ENCODE results near the gene USP32. TPM values are rescaled to one million over a fixed set of nuclear protein-coding genes. Genes with fewer than 3 reads are reported as not detected.

The USP32 gene
- total RNA-seq, 1 experiment from 2014 or later: 103 TPM

DNA sequence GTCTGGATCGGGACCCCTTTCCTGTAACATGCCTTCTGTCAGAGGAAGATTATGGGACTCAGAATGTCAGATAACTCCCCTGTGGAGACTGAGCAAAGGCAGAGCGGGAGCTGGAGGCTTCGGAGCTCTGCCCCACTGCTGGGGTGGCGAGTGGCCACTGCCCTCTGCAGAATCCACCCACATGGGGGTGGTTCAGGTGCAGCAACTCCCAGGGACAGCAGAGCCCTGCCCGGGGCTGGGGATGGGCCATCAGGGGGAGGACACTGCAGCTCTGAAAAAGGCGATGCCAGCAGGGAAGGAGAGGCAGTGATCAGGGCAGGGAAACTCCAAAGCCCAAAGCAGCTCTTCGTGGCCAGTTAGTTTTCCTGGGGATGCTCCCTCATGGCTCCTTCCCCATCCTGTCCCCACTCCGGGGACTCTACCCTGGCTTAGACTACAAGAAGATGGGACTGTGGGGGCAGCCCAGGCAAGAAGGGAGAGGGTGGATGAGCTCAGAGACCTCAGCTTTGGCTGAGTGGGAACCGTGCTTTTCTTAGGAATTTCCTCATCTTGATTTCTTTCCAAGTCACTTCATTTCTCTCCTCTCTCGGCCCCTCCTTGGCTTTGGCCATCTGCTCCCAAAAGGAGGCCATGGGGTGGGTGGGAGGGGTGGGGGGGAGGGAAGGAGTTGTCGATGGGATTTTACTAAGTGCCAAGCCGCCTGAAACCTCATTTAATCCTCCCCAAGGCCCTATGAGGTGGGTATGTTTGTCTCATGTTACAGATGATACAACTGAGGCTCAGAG is 238.1 kb downstream of the USP32 start (continued):
- TF ChIP-seq, protein P1, sequence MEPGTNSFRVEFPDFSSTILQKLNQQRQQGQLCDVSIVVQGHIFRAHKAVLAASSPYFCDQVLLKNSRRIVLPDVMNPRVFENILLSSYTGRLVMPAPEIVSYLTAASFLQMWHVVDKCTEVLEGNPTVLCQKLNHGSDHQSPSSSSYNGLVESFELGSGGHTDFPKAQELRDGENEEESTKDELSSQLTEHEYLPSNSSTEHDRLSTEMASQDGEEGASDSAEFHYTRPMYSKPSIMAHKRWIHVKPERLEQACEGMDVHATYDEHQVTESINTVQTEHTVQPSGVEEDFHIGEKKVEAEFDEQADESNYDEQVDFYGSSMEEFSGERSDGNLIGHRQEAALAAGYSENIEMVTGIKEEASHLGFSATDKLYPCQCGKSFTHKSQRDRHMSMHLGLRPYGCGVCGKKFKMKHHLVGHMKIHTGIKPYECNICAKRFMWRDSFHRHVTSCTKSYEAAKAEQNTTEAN (CRISPR knock-in tag; IDR thresholded peaks at IDR 0.05): no peak
- TF ChIP-seq, protein P2, sequence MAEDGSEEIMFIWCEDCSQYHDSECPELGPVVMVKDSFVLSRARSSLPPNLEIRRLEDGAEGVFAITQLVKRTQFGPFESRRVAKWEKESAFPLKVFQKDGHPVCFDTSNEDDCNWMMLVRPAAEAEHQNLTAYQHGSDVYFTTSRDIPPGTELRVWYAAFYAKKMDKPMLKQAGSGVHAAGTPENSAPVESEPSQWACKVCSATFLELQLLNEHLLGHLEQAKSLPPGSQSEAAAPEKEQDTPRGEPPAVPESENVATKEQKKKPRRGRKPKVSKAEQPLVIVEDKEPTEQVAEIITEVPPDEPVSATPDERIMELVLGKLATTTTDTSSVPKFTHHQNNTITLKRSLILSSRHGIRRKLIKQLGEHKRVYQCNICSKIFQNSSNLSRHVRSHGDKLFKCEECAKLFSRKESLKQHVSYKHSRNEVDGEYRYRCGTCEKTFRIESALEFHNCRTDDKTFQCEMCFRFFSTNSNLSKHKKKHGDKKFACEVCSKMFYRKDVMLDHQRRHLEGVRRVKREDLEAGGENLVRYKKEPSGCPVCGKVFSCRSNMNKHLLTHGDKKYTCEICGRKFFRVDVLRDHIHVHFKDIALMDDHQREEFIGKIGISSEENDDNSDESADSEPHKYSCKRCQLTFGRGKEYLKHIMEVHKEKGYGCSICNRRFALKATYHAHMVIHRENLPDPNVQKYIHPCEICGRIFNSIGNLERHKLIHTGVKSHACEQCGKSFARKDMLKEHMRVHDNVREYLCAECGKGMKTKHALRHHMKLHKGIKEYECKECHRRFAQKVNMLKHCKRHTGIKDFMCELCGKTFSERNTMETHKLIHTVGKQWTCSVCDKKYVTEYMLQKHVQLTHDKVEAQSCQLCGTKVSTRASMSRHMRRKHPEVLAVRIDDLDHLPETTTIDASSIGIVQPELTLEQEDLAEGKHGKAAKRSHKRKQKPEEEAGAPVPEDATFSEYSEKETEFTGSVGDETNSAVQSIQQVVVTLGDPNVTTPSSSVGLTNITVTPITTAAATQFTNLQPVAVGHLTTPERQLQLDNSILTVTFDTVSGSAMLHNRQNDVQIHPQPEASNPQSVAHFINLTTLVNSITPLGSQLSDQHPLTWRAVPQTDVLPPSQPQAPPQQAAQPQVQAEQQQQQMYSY (CRISPR knock-in tag; IDR thresholded peaks at IDR 0.05): no peak
- no peak for TF ChIP-seq ZNF423 (CRISPR knock-in tag; IDR thresholded peaks at IDR 0.05)
- TF ChIP-seq, protein P3, sequence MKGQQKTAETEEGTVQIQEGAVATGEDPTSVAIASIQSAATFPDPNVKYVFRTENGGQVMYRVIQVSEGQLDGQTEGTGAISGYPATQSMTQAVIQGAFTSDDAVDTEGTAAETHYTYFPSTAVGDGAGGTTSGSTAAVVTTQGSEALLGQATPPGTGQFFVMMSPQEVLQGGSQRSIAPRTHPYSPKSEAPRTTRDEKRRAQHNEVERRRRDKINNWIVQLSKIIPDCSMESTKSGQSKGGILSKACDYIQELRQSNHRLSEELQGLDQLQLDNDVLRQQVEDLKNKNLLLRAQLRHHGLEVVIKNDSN (CRISPR knock-in tag; IDR thresholded peaks at IDR 0.05): no peak
- no peak for TF ChIP-seq SMAD4 (CRISPR knock-in tag; IDR thresholded peaks at IDR 0.05)
- TF ChIP-seq, protein P4, sequence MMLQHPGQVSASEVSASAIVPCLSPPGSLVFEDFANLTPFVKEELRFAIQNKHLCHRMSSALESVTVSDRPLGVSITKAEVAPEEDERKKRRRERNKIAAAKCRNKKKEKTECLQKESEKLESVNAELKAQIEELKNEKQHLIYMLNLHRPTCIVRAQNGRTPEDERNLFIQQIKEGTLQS (CRISPR knock-in tag; conservative IDR thresholded peaks at IDR 0.05): no peak
- no peak for TF ChIP-seq ZNF232 (CRISPR knock-in tag; IDR thresholded peaks at IDR 0.05)
- no peak for TF ChIP-seq MYBL2 (CRISPR knock-in tag; IDR thresholded peaks at IDR 0.05)
- TF ChIP-seq, protein P5, sequence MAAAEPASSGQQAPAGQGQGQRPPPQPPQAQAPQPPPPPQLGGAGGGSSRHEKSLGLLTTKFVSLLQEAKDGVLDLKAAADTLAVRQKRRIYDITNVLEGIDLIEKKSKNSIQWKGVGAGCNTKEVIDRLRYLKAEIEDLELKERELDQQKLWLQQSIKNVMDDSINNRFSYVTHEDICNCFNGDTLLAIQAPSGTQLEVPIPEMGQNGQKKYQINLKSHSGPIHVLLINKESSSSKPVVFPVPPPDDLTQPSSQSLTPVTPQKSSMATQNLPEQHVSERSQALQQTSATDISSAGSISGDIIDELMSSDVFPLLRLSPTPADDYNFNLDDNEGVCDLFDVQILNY (CRISPR knock-in tag; IDR thresholded peaks at IDR 0.05): no peak
- TF ChIP-seq RELA (CRISPR knock-in tag; IDR thresholded peaks at IDR 0.05; ENCODE audit: borderline replicate concordance): no peak
- TF ChIP-seq, protein P6, sequence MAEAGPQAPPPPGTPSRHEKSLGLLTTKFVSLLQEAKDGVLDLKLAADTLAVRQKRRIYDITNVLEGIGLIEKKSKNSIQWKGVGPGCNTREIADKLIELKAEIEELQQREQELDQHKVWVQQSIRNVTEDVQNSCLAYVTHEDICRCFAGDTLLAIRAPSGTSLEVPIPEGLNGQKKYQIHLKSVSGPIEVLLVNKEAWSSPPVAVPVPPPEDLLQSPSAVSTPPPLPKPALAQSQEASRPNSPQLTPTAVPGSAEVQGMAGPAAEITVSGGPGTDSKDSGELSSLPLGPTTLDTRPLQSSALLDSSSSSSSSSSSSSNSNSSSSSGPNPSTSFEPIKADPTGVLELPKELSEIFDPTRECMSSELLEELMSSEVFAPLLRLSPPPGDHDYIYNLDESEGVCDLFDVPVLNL (CRISPR knock-in tag; IDR thresholded peaks at IDR 0.05; ENCODE audit: borderline replicate concordance, low read depth): no peak

DNA sequence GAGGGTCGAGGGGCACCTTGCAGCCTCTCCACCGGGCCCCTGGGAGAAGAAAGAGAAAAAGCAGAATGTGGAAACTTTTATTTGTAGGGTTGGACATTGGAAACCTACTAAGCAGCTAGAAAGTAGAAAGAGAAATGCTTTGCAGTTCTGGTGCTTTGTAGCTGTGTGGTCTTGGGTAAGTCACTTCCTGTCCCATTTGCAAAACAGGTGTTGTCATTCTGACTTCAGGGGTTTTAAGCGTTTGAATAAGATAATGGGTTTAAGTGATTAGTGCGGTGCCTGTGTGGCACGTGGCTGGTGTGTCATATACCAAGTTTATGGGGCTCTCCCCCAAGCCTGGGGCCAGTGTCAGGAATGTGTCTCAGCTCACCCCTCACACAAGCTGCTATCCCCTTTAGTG is 240.6 kb downstream of the USP32 start:
- H3K4me3 Mint-ChIP-seq: peak overlapping the region; percentile 75
- H3K27ac Mint-ChIP-seq: no peak overlapping the region
- DNase-seq (ENCODE audit: low spot score): no peak
- ChIA-PET POLR2A (interaction anchor here (0.6 kb wide), 1 partner anchor 382 kb away, joined by 5 read pairs; no protein-coding TSS in a partner anchor), CTCF (interaction anchor here (1.0 to 5.2 kb wide), 6 partner anchors 8 to 270 kb away, joined by 3 to 53 read pairs (median 6); no protein-coding TSS in a partner anchor)
- 0 out of 2 replicates have a peak, but pooled peaks have one; percentile 35 for TF ChIP-seq FOXK1 (CRISPR knock-in tag; IDR thresholded peaks at IDR 0.05)
- TF ChIP-seq SMAD4 (CRISPR knock-in tag; IDR thresholded peaks at IDR 0.05): no peak
- ATAC-seq: peak; percentile 4; the same call in 1 of the 2 replicates
- H3K9me3 Mint-ChIP-seq: no peaks in the 10 kb centered on the region
- H3K27me3 Mint-ChIP-seq (ENCODE audit: low read depth): peaks cover 50% of the 10 kb centered on the region
- H3K4me1 Mint-ChIP-seq: peaks cover 32% of the 10 kb centered on the region
- no peaks in the 10 kb centered on the region for H3K36me3 Mint-ChIP-seq

Data from WTC11 (cell line).